ENCODE data around the gene GPRC5B. TPM values are rescaled to one million over a fixed set of nuclear protein-coding genes. Genes with fewer than 3 reads are reported as not detected.

The GPRC5B gene
- total RNA-seq, 1 donor from 2014 or later: 15.4 TPM

DNA sequence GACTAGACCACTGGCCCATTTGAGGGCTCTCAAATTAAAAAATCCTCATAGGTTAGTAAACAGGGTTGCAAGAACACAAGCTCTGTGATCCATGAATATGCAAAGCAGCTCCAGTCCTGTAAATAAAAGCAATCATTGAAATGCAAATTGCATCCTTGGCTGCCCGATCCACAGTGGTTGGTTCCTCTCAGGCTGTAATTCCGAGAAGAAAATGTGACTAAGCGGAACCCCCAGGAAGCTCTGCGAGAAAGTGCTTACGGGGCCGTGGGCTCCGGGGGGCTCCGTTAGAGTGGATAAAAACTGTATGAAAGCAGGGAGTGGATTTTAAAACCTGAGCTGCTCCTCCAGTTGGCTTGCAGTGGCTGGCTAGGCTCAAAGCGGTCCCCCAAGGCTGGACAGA lies 2.5 kb downstream of the GPRC5B start:
- ATAC-seq (no peak), DNase-seq (no peak)
- no peaks in the 10 kb centered on the region for H3K36me3 ChIP-seq
- TF ChIP-seq, protein P1, sequence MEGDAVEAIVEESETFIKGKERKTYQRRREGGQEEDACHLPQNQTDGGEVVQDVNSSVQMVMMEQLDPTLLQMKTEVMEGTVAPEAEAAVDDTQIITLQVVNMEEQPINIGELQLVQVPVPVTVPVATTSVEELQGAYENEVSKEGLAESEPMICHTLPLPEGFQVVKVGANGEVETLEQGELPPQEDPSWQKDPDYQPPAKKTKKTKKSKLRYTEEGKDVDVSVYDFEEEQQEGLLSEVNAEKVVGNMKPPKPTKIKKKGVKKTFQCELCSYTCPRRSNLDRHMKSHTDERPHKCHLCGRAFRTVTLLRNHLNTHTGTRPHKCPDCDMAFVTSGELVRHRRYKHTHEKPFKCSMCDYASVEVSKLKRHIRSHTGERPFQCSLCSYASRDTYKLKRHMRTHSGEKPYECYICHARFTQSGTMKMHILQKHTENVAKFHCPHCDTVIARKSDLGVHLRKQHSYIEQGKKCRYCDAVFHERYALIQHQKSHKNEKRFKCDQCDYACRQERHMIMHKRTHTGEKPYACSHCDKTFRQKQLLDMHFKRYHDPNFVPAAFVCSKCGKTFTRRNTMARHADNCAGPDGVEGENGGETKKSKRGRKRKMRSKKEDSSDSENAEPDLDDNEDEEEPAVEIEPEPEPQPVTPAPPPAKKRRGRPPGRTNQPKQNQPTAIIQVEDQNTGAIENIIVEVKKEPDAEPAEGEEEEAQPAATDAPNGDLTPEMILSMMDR (IDR thresholded peaks at IDR 0.05): no peak
- H3K9me3 ChIP-seq: no peaks in the 10 kb centered on the region
- peaks cover 20% of the 10 kb centered on the region for H3K4me1 ChIP-seq
- peaks cover 39% of the 10 kb centered on the region for H3K27me3 ChIP-seq (ENCODE audit: low read depth)
- H3K27ac ChIP-seq: no peak overlapping the region
- intact Hi-C loops (cut with DNase I): no loop called here
- no peak overlapping the region for H3K4me3 ChIP-seq

DNA sequence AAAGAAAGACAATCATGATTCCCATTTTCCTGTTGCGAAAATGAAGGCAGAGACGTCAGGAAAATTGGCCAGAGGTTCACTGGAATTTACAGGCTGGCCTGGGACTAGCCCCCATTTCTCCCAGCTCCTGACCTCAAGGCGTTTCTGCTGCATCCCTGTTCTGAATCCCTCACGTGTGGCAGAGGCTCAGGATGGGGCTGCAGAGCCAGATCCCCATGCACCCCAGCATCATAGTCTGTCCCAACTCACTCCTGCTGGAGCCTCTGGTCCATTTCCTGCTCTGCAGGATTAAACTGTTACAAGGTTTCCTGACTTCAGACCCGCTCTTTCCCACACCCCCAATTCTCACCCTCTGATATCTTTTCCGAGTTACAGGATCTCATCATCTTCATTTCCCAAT lies 2.9 kb downstream of the GPRC5B start:
- H3K36me3 ChIP-seq: no peaks in the 10 kb centered on the region
- H3K4me1 ChIP-seq: peaks cover 20% of the 10 kb centered on the region
- intact Hi-C loops (cut with DNase I): no loop called here
- TF ChIP-seq, protein P1 (IDR thresholded peaks at IDR 0.05): no peak
- no peak for ATAC-seq
- no peak overlapping the region for H3K4me3 ChIP-seq
- no peaks in the 10 kb centered on the region for H3K9me3 ChIP-seq
- H3K27me3 ChIP-seq (ENCODE audit: low read depth): peaks cover 39% of the 10 kb centered on the region
- H3K27ac ChIP-seq: no peak overlapping the region
- DNase-seq: no peak

DNA sequence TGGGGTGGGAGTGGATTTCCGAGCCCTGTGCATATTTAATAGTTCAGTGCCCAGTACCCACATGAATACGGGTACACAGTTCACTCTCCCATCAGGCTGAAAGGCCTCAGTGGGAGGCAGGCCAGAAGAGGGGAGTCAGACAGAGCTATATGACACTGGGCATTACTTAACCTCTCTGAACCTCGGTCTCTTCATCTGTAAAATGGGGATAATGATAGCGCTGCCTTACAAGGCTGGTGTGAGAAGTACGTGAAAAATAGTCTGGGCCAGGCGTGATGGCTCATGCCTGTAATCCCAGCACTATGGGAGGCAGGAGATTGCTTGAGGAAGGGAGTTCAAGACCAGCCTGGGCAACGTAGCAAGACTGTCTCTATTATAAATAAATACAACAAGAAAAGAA lies 3.6 kb downstream of the GPRC5B start:
- Histone ChIP-seq H3K9me3 (no peaks in the 10 kb centered on the region), H3K27me3 (ENCODE audit: low read depth) (peaks cover 39% of the 10 kb centered on the region), H3K4me3 (no peak overlapping the region), H3K27ac (no peak overlapping the region), H3K36me3 (no peaks in the 10 kb centered on the region), H3K4me1 (peaks cover 17% of the 10 kb centered on the region)
- ATAC-seq (no peak), DNase-seq (no peak)
- TF ChIP-seq, protein P1 (IDR thresholded peaks at IDR 0.05): no peak
- intact Hi-C loops (cut with DNase I): no loop called here

DNA sequence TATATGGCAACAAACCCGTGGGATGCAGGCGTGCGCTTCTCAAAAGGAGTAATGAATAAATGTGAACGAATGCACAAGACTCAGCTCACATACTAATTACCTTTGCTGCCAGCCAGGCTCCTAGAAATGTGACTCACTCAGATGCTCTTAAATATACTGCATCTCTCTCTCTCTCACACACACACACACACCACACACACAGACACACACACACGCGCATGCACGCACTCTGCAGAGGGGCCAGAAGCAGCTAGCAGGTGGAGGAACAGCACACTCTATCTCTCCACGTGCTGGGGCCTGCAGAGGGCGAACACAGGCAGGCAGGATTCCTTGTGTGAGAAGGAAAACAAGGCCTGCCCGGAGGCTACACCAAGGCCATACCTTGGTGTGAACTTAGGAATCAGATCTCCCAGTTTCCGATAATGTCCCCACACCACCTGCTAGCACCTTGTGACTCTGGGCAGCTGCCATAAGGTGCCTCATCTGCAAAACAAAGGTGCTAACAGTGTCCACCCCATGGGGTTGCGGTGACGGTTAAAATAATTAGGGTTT lies 5.3 kb downstream of the GPRC5B start:
- no peak for DNase-seq
- H3K36me3 ChIP-seq: no peaks in the 10 kb centered on the region
- H3K9me3 ChIP-seq: no peaks in the 10 kb centered on the region
- TF ChIP-seq, protein P1 (IDR thresholded peaks at IDR 0.05): no peak
- intact Hi-C loops (cut with DNase I): no loop called here
- peaks cover 6% of the 10 kb centered on the region for H3K4me1 ChIP-seq
- H3K27me3 ChIP-seq (ENCODE audit: low read depth): peaks cover 26% of the 10 kb centered on the region
- no peak overlapping the region for H3K4me3 ChIP-seq
- no peak for ATAC-seq
- H3K27ac ChIP-seq: no peak overlapping the region

DNA sequence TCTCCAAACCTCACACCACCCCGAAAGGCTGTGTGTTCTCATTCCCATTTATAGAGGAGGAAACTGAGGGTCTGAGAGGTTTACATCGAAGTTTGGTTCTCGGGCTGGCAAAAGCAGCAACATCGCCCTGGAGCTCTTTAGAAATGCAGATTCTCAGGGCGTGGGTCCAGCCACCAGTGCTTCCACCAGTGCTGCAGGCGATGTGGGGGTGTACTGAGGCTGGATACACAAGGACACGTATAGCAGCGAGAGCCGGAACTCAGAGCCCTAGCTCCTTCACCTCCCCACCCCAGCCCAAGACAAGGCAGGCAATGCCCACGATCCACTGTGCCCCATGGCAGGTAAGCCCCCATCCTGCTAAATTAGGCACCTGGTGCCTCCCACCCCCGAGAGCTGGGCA lies 5.9 kb downstream of the GPRC5B start:
- peaks cover 22% of the 10 kb centered on the region for H3K27me3 ChIP-seq (ENCODE audit: low read depth)
- H3K27ac ChIP-seq: no peak overlapping the region
- ATAC-seq (no peak), DNase-seq (no peak)
- intact Hi-C loops (cut with DNase I): no loop called here
- peaks cover 5% of the 10 kb centered on the region for H3K4me1 ChIP-seq
- no peak overlapping the region for H3K4me3 ChIP-seq
- H3K36me3 ChIP-seq: no peaks in the 10 kb centered on the region
- TF ChIP-seq, protein P1 (IDR thresholded peaks at IDR 0.05): no peak
- no peaks in the 10 kb centered on the region for H3K9me3 ChIP-seq

All from lower lobe of right lung (tissue), 2 donors.